ENCODE data around the gene CDH11.

- TF ChIP-seq, protein P1, sequence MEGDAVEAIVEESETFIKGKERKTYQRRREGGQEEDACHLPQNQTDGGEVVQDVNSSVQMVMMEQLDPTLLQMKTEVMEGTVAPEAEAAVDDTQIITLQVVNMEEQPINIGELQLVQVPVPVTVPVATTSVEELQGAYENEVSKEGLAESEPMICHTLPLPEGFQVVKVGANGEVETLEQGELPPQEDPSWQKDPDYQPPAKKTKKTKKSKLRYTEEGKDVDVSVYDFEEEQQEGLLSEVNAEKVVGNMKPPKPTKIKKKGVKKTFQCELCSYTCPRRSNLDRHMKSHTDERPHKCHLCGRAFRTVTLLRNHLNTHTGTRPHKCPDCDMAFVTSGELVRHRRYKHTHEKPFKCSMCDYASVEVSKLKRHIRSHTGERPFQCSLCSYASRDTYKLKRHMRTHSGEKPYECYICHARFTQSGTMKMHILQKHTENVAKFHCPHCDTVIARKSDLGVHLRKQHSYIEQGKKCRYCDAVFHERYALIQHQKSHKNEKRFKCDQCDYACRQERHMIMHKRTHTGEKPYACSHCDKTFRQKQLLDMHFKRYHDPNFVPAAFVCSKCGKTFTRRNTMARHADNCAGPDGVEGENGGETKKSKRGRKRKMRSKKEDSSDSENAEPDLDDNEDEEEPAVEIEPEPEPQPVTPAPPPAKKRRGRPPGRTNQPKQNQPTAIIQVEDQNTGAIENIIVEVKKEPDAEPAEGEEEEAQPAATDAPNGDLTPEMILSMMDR (IDR thresholded peaks at IDR 0.05; ENCODE audit: insufficient read depth, low read length) = no peak
- no peak for TF ChIP-seq GABPA (IDR thresholded peaks at IDR 0.05; ENCODE audit: low read depth)
Measured at GRCh38 chr16:65064131-65064530, 57.7 kb downstream of the CDH11 start.
